Tibial artery (tissue), 4 donors: ENCODE measurements around the gene CENPL.

ENCODE experiments used
- DNase-seq, 2 donors: peaks; one replicate each; pipeline ENCODE4 v3.0.0-alpha.2; 2019
- H3K27ac ChIP-seq, 2 donors: fragments of 200-600 bp; sonication (generic) in 1 of 2; 1 replicate in 1 of 2; 2 replicates in 1 of 2; pipeline ENCODE4 v1.5.1; 2018 to 2019; ENCODE audit warnings: mild to moderate bottlenecking in 1 of 2
- H3K27me3 ChIP-seq, 2 donors: fragments of 200-600 bp; sonication (generic) in 1 of 2; one replicate each; pipeline versions ENCODE4 v1.5.1 to v1.6.0; 2016 to 2019
- H3K36me3 ChIP-seq, 3 donors: fragments of 200-600 bp; sonication (generic) in 2 of 3; one replicate each; pipeline ENCODE4 v1.5.1; 2016 to 2019; ENCODE audit warnings: mild to moderate bottlenecking in 2 of 3
- H3K4me1 ChIP-seq, 4 donors: fragments of 200-600 bp; sonication (generic) in 2 of 4; 1 replicate in 3 of 4; 2 replicates in 1 of 4; pipeline ENCODE4 v1.5.1; 2016 to 2019
- H3K4me3 ChIP-seq, 2 donors: fragments of 200-600 bp; sonication (generic) in 1 of 2; 1 replicate in 1 of 2; 2 replicates in 1 of 2; pipeline ENCODE4 v1.5.1; 2018 to 2019; ENCODE audit warnings: mild to moderate bottlenecking in 2 of 2
- H3K9me3 ChIP-seq, 3 donors: fragments of 200-600 bp; sonication (generic) in 1 of 3; one replicate each; pipeline ENCODE4 v1.5.1; 2016 to 2019
- intact Hi-C: fragments of 100-400 bp; cut with DNase I; formaldehyde crosslinking; loops from one replicate; pipeline ENCODE4 v1.15.0; 2023; ENCODE audit warnings: low total_unique reads
- TF ChIP-seq, protein P1 (sequence below), 2 experiments: fragments of 200-600 bp in 1 of 2; fragments of 450-650 bp in 1 of 2; IDR thresholded peaks; one replicate each; pipeline ENCODE4 v1.5.1; 2017 to 2019; ENCODE audit warnings: antibody characterized with exemption in 2 of 2, mild to moderate bottlenecking in 1 of 2, moderate library complexity in 1 of 2

CENPL gene

DNA sequence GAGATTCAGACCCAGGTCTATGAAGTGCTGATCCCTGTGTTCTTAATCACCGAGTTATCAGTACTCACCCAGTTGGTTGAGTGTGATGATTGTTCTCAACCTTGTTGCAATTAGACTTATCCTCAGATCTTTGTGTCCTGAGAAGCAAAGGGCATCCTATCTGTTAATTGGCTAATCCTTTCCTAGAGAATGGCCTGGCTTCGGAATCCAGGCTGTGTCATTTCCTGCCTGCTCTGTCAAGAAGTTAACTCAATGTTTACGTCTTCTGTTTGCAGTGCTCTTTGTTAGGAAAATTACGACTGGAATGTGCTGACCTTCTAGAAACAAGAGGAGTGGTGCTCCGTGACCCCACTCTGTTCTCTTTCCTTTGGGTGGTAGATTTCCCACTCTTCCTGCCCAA is 28.4 kb upstream of the CENPL start:
- H3K4me1 ChIP-seq, result no peaks in the 10 kb centered on the region
- H3K9me3 ChIP-seq, result no peaks in the 10 kb centered on the region
- TF ChIP-seq, protein P1, sequence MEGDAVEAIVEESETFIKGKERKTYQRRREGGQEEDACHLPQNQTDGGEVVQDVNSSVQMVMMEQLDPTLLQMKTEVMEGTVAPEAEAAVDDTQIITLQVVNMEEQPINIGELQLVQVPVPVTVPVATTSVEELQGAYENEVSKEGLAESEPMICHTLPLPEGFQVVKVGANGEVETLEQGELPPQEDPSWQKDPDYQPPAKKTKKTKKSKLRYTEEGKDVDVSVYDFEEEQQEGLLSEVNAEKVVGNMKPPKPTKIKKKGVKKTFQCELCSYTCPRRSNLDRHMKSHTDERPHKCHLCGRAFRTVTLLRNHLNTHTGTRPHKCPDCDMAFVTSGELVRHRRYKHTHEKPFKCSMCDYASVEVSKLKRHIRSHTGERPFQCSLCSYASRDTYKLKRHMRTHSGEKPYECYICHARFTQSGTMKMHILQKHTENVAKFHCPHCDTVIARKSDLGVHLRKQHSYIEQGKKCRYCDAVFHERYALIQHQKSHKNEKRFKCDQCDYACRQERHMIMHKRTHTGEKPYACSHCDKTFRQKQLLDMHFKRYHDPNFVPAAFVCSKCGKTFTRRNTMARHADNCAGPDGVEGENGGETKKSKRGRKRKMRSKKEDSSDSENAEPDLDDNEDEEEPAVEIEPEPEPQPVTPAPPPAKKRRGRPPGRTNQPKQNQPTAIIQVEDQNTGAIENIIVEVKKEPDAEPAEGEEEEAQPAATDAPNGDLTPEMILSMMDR (IDR thresholded peaks at IDR 0.05), result no peak
- DNase-seq, result no peak
- H3K27me3 ChIP-seq, result no peaks in the 10 kb centered on the region
- H3K4me3 ChIP-seq, result no peak overlapping the region
- H3K27ac ChIP-seq, result no peak overlapping the region
- H3K36me3 ChIP-seq, result peaks cover 40 to 63% (median 48%) of the 10 kb centered on the region in 3 donors
- intact Hi-C loops, result no loop called here

DNA sequence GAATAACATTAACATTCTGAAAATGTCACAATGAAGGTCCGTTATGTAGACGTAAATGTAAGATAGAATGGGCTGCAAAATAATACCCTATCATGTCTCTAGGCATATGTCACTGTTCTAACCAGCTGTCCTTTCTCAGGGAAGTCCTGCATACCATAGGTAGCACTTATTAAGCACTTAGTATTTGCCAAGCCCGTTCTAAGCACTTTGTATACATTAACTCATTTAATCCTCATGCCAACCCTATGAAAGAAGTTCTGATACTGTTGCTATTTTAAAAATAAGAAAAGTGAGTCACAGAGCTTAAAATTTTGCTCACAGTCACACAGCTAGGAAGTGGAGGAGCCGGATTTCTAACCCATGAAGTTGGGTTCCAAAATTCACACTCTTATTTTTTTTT is 27.4 kb upstream of the CENPL start:
- intact Hi-C loops, result no loop called here
- no peak overlapping the region for H3K27ac ChIP-seq
- TF ChIP-seq, protein P1 (IDR thresholded peaks at IDR 0.05), result no peak
- no peak for DNase-seq
- H3K9me3 ChIP-seq, result no peaks in the 10 kb centered on the region
- peaks cover 31 to 68% (median 47%) of the 10 kb centered on the region in 3 donors for H3K36me3 ChIP-seq
- H3K4me3 ChIP-seq, result no peak overlapping the region
- no peaks in the 10 kb centered on the region for H3K27me3 ChIP-seq
- H3K4me1 ChIP-seq, result no peaks in the 10 kb centered on the region

DNA sequence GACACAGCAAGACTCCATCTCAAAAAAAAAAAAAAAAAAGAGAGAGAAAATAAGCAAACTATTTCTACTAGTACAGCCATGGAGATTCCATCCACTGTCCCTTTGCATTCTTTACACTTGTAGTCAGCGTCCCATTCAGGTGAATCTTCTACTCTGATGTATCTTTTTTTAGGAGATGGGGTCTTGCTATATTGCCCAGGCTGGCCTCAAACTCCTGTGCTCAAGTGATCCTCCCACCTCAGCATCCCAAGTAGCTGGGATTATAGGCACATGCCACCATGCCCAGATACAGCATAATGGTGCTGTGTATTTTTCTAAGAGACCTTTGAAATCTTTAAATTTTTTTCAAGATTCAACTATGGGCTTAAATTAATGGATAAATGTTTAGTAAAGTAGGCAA is 8.1 kb upstream of the CENPL start:
- TF ChIP-seq, protein P1 (IDR thresholded peaks at IDR 0.05), result no peak
- H3K4me3 ChIP-seq, result no peak overlapping the region
- H3K27ac ChIP-seq, result no peak overlapping the region
- H3K27me3 ChIP-seq, result no peaks in the 10 kb centered on the region
- H3K36me3 ChIP-seq, result peaks cover 47 to 77% (median 57%) of the 10 kb centered on the region in 3 donors
- DNase-seq, result no peak
- H3K9me3 ChIP-seq, result no peaks in the 10 kb centered on the region
- intact Hi-C loops, result no loop called here
- H3K4me1 ChIP-seq, result peaks cover 0 to under 1% (median 0%) of the 10 kb centered on the region in 4 donors

DNA sequence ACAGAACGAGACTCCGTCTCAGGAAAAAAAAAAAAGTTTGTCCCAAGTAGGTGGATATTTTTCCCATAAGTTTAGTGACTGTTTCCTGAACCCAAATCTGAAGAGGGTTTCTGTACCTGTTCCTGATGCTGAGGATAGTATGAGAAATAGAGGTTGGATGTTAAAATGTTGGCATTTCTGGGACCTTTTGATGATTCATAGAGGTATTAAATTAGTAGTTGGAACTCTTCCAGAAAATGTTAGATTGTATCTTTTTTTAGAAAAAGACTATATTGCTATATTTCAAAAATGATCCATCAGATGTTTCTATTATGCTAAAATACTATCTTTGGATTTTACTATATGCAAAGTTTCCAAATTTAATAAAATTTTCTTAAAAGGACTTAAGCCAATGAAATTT is 2.9 kb upstream of the CENPL start:
- Histone ChIP-seq H3K27me3 (no peaks in the 10 kb centered on the region), H3K36me3 (peaks cover 18 to 36% (median 19%) of the 10 kb centered on the region in 3 donors), H3K4me3 (no peak overlapping the region), H3K27ac (no peak overlapping the region), H3K4me1 (peaks cover 0 to 27% (median 9%) of the 10 kb centered on the region in 4 donors), H3K9me3 (no peaks in the 10 kb centered on the region)
- DNase-seq, result no peak
- TF ChIP-seq, protein P1 (IDR thresholded peaks at IDR 0.05), result no peak
- intact Hi-C loops, result loop anchor here (5.0 to 10.0 kb wide), 2 partner anchors 40 to 403 kb away; partner anchors contain the start of genes GAS5 and ZBTB37

DNA sequence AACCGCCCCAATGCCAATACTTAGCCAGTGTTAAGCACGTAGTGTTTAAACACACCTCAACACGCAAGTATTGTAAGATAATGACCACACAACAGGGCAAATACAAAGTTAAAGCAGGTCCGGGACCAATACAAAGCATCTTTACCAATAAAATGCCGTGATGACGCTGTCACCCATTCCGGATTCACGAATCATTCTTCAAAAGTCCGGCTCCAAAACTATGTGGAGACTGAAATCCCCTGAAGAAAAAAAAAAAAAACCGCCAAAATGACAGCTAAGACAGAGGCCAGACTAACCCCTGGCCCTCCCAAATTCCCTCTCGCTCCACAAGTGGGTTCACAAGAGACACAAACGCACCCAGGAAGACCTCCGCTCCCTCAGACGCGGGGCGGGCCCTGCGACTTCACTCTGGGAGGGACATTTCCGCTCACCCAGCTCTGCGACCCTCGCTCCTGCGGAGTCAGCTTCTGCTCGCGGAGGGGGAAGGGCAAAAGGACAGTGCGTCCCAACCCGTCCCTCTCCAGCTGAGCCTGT is 835 bp downstream of the CENPL start:
- no peak for DNase-seq
- H3K9me3 ChIP-seq, result no peaks in the 10 kb centered on the region
- intact Hi-C loops, result loop anchor here (5.0 to 10.0 kb wide), 2 partner anchors 347 to 399 kb away; partner anchors contain the start of gene PRDX6
- H3K27me3 ChIP-seq, result no peaks in the 10 kb centered on the region
- peak overlapping the region; percentile 86 to 95 for H3K27ac ChIP-seq
- TF ChIP-seq, protein P1 (IDR thresholded peaks at IDR 0.05), result no peak
- peaks cover 0 to 27% (median 9%) of the 10 kb centered on the region in 4 donors for H3K4me1 ChIP-seq
- no peaks in the 10 kb centered on the region for H3K36me3 ChIP-seq
- H3K4me3 ChIP-seq, result peak overlapping the region; percentile 66 to 74
